ENCODE data around the gene RNF34.

Gene RNF34

GRCh38 chr12:121391619-121392324 lies 8.1 kb upstream of the RNF34 start:
- H3K4me3 ChIP-seq (ENCODE audit: low read depth, low read length), result no peak overlapping the region
- DNase-seq (ENCODE audit: low read depth), result no peak
- no peak for TF ChIP-seq CTCF (IDR thresholded peaks at IDR 0.05; ENCODE audit: control insufficient read depth, extremely low read depth, insufficient read depth)

- H3K4me3 ChIP-seq (ENCODE audit: low read depth, low read length), result no peak overlapping the region
- DNase-seq (ENCODE audit: low read depth), result no peak
- no peak for TF ChIP-seq CTCF (IDR thresholded peaks at IDR 0.05; ENCODE audit: control insufficient read depth, extremely low read depth, insufficient read depth)
Observed at GRCh38 chr12:121392325-121392716, 7.6 kb upstream of the RNF34 start.

- TF ChIP-seq CTCF (IDR thresholded peaks at IDR 0.05; ENCODE audit: control insufficient read depth, extremely low read depth, insufficient read depth), result no peak
- no peak overlapping the region for H3K4me3 ChIP-seq (ENCODE audit: low read depth, low read length)
- DNase-seq (ENCODE audit: low read depth), result no peak
Observed at GRCh38 chr12:121397521-121397920, 2.4 kb upstream of the RNF34 start.

- H3K4me3 ChIP-seq (ENCODE audit: low read depth, low read length), result no peak overlapping the region
- DNase-seq (ENCODE audit: low read depth), result no peak
- TF ChIP-seq CTCF (IDR thresholded peaks at IDR 0.05; ENCODE audit: control insufficient read depth, extremely low read depth, insufficient read depth), result no peak
Observed at GRCh38 chr12:121398355-121398754, 1.6 kb upstream of the RNF34 start.

GRCh38 chr12:121400332-121401139 lies 618 bp downstream of the RNF34 start:
- DNase-seq (ENCODE audit: low read depth), result no peak
- TF ChIP-seq CTCF (IDR thresholded peaks at IDR 0.05; ENCODE audit: control insufficient read depth, extremely low read depth, insufficient read depth), result no peak
- H3K4me3 ChIP-seq (ENCODE audit: low read depth, low read length), result peak overlapping the region; percentile 98

- no peak overlapping the region for H3K4me3 ChIP-seq (ENCODE audit: low read depth, low read length)
- no peak for TF ChIP-seq CTCF (IDR thresholded peaks at IDR 0.05; ENCODE audit: control insufficient read depth, extremely low read depth, insufficient read depth)
- peak; percentile 57 for DNase-seq (ENCODE audit: low read depth)
Observed at GRCh38 chr12:121403721-121404120, 3.8 kb downstream of the RNF34 start.
